ENCODE measurements around the gene SACS.

SACS gene

GRCh38 chr13:23279321-23279720 lies 154.2 kb downstream of the SACS start:
- no peak for DNase-seq (ENCODE audit: low spot score)
- TF ChIP-seq, protein P1, sequence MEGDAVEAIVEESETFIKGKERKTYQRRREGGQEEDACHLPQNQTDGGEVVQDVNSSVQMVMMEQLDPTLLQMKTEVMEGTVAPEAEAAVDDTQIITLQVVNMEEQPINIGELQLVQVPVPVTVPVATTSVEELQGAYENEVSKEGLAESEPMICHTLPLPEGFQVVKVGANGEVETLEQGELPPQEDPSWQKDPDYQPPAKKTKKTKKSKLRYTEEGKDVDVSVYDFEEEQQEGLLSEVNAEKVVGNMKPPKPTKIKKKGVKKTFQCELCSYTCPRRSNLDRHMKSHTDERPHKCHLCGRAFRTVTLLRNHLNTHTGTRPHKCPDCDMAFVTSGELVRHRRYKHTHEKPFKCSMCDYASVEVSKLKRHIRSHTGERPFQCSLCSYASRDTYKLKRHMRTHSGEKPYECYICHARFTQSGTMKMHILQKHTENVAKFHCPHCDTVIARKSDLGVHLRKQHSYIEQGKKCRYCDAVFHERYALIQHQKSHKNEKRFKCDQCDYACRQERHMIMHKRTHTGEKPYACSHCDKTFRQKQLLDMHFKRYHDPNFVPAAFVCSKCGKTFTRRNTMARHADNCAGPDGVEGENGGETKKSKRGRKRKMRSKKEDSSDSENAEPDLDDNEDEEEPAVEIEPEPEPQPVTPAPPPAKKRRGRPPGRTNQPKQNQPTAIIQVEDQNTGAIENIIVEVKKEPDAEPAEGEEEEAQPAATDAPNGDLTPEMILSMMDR (IDR thresholded peaks at IDR 0.05; ENCODE audit: extremely low read depth, missing control alignments): no peak

Data from GM20000 (cell line).